Type B pancreatic cell (in vitro differentiated cells): ENCODE results near the gene ELAVL3. TPM values are rescaled to one million over a fixed set of nuclear protein-coding genes. Genes with fewer than 3 reads are reported as not detected.

Source experiments
- DNase-seq: peaks from one replicate; pipeline ENCODE4 v3.0.0; 2021; ENCODE audit warnings: mixed read lengths; ENCODE audit not compliant: unreplicated experiment; ENCODE audit errors: extremely low spot score
- H3K27ac Mint-ChIP-seq: 2 replicates; pipeline ENCODE4 v1.8.0; 2021; ENCODE audit warnings: mild to moderate bottlenecking, mixed read lengths
- H3K27me3 Mint-ChIP-seq: 2 replicates; pipeline ENCODE4 v1.8.0; 2021; ENCODE audit warnings: mixed read lengths
- H3K36me3 Mint-ChIP-seq: 2 replicates; pipeline ENCODE4 v1.8.0; 2021; ENCODE audit warnings: mixed read lengths
- H3K4me1 Mint-ChIP-seq: one replicate; pipeline ENCODE4 v1.8.0; 2021; ENCODE audit warnings: mixed read lengths; ENCODE audit not compliant: unreplicated experiment
- H3K4me3 Mint-ChIP-seq: 2 replicates; pipeline ENCODE4 v1.8.0; 2021; ENCODE audit warnings: mild to moderate bottlenecking, mixed read lengths
- H3K9me3 Mint-ChIP-seq: 2 replicates; pipeline ENCODE4 v1.8.0; 2021; ENCODE audit warnings: mixed read lengths
- long read RNA-seq: library from polyadenylated mRNA; unstranded; transcript quantifications from one replicate; pipeline ENCODE4 v2.0.0, GENCODE V29; 2020
- total RNA-seq: library from RNA; stranded (reverse); gene quantifications from 2 replicates; pipeline ENCODE4 v1.2.1, GENCODE V29; 2021; ENCODE audit warnings: low replicate concordance
- TF ChIP-seq, protein P1 (sequence below): fragments of 200-600 bp; sonication (generic); conservative IDR thresholded peaks from 2 replicates; pipeline ENCODE4 v1.5.0; 2021; ENCODE audit warnings: antibody characterized with exemption, mild to moderate bottlenecking

The ELAVL3 gene
- total RNA-seq: 1.7 and 3.3 TPM in 2 replicates
- long read RNA-seq: 0 reads

DNA sequence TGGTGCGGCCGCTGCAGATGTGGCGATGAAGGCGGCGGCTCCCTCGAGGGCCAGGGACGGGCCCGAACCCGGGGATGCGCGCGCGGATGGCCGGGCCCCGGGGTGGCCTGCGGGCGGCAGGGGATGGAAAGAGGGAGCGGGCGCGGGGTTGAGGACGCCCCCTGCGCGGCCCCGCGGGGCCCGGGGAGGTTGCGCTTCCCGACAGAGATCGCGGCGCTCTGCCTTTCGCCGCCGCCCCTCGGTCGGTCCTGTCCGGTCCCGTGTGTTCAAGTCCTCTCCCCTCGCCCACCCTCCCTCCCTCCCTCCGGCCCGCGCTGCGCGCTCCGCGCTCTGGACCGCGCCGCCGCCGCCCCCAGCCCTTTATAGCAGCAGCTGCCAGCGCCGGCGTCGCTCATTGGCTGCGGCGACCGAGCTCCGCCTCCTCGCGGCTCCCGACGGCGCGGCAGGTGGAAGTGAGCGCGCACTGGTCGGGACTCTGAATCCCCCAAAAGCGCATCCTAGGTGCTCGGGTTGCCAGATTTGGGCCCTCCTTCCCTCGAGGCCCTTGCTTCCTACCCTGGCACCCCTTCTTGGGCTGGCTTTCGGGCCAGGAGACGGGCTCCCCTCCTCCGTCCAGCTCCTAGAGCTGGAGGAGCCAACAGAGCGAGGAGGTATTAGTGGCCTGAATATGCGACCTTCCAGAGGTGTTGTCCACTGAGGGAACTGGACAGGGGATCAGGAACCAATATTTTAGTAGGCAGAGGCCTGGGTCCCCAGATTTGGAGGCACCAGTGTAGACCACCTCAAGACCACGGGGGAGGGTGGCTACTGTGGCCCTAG lies at the start of gene ELAVL3:
ELAVL3 (minus strand) TSS at position 332 of the 819 bp plus-strand sequence. CDS start 438 bp downstream, outside the sequence.
- Mint-ChIP-seq H3K27ac (no peak within 1 kb of the TSS), H3K4me3 (peak within 1 kb of the TSS; percentile 71), H3K27me3 (peaks cover 55% of the 10 kb centered on the region)

DNA sequence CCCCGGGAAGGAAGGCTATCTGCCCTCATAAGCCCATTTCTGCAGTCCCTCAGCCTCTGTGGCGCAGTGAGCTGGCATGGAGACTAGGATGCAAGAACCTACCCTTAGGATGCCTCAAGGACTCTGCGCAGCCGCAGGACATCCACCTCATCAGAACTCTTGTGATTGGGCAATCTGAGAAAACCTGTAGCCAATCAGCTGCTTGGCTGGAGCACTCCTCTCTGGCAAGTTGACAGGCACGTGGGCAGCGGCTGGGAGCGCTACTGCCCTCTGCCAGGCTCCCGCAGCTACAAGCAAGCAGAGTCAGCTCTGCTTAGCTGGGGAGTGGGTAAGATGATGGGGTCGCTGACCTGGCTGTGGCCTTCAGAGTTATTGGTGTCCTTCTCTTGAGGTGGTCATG lies 49.6 kb upstream of the ELAVL3 start:
- H3K9me3 Mint-ChIP-seq: no peaks in the 10 kb centered on the region
- no peak overlapping the region for H3K4me3 Mint-ChIP-seq
- no peak overlapping the region for H3K27ac Mint-ChIP-seq
- peaks cover 13% of the 10 kb centered on the region for H3K4me1 Mint-ChIP-seq
- TF ChIP-seq, protein P1, sequence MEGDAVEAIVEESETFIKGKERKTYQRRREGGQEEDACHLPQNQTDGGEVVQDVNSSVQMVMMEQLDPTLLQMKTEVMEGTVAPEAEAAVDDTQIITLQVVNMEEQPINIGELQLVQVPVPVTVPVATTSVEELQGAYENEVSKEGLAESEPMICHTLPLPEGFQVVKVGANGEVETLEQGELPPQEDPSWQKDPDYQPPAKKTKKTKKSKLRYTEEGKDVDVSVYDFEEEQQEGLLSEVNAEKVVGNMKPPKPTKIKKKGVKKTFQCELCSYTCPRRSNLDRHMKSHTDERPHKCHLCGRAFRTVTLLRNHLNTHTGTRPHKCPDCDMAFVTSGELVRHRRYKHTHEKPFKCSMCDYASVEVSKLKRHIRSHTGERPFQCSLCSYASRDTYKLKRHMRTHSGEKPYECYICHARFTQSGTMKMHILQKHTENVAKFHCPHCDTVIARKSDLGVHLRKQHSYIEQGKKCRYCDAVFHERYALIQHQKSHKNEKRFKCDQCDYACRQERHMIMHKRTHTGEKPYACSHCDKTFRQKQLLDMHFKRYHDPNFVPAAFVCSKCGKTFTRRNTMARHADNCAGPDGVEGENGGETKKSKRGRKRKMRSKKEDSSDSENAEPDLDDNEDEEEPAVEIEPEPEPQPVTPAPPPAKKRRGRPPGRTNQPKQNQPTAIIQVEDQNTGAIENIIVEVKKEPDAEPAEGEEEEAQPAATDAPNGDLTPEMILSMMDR: no peak
- no peak for DNase-seq
- H3K36me3 Mint-ChIP-seq: no peaks in the 10 kb centered on the region
- H3K27me3 Mint-ChIP-seq: no peaks in the 10 kb centered on the region

More for the DNA sequence above, at the start of gene ELAVL3:
- Mint-ChIP-seq H3K9me3 (no peaks in the 10 kb centered on the region), H3K36me3 (peaks cover 4% of the 10 kb centered on the region), H3K4me1 (peaks cover 4% of the 10 kb centered on the region)
- no peak for DNase-seq
- TF ChIP-seq, protein P1: peak; percentile 24

DNA sequence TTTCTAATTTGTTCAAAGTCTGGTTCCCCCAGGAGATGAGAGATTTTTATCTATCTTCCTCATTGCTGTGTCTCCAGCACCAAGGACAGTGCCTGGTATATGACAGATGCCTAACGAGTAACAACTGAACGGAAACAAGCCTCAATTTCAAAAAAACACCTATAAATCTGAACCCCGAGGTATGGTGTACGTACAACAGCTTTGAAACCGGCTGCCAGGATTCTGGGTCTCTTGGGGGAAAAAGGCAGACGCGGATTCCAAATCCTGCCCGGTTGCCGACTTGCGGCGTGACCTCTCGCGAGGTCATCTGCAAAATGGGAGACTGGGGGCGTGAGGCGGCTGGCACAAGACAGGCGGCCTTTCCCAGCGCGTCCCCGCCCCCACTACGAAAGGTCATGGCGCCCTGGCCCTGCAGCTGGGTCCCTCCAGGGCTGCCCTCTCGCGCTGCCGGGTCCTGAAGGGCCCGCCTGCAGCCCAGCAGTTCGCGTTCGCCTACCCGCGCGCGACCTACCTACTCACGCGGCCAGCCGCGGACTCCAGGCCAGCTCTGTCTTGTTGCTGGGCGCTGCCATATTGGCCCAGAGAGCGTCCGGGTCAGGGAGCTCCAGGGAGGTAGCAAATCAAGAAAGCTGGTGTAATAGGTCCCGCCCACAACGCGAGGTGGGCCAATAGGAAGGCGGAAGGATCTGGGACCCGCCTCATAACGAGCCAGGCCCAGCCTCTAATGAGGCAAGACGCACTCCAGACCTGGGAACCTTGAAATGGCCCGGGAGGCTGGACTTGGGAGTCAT lies 47.9 kb upstream of the ELAVL3 start, which contains the start of gene ECSIT:
ECSIT (minus strand) TSS at position 584 of the 791 bp plus-strand sequence. CDS start 9,964 bp downstream, outside the sequence.
- Mint-ChIP-seq H3K9me3 (no peaks in the 10 kb centered on the region), H3K4me1 (peaks cover 13% of the 10 kb centered on the region)

DNA sequence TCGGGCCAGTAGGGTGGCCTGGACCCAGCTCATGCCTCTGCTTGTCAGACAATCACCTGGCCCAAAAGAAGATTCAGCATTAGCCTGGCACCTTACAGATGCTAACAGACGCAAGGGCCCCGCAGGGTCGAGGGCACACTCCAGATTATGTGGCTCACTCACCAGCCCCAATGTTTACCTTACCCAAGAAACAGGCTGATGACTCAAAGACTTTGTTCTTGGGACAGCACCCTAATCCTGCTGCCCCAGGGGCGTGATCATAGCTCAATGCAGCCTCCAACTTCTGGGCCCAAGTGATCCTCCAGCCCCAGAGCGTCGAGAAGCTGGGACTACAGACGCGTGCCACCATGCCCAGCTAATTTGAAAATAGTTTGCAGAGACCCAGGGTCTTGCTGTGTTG lies 38.3 kb upstream of the ELAVL3 start:
- H3K4me1 Mint-ChIP-seq: no peaks in the 10 kb centered on the region
- TF ChIP-seq, protein P1: no peak
- H3K4me3 Mint-ChIP-seq: no peak overlapping the region
- no peak for DNase-seq
- H3K27ac Mint-ChIP-seq: no peak overlapping the region
- no peaks in the 10 kb centered on the region for H3K9me3 Mint-ChIP-seq
- peaks cover 4% of the 10 kb centered on the region for H3K36me3 Mint-ChIP-seq
- H3K27me3 Mint-ChIP-seq: no peaks in the 10 kb centered on the region

More for the DNA sequence above, 47.9 kb upstream of the ELAVL3 start, which contains the start of gene ECSIT:
- H3K27ac Mint-ChIP-seq: peak within 1 kb of the TSS; percentile 94
- peak; percentile 93 for DNase-seq
- no peaks in the 10 kb centered on the region for H3K27me3 Mint-ChIP-seq
- H3K36me3 Mint-ChIP-seq: no peaks in the 10 kb centered on the region
- TF ChIP-seq, protein P1: no peak
- H3K4me3 Mint-ChIP-seq: peak within 1 kb of the TSS; percentile 97

DNA sequence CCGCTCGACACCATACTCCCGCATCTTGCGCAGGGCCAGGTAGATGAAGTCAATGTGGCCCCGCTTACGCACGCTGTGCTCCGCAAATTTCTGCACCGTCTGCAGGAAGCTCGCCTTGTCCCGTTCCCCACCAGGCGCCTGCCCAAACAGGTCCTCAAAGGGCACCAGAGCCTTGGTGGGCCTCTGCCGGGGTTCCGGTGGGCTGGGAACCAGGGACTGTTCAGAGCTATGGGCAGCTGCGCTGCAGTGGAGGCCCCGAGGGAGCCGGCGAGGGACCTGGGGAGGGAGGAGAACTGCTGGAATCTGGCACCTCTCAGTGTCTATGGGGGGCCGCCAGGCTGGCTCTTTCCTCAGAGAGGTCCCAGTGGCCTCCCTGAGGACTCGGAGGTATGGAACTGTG lies 33.1 kb upstream of the ELAVL3 start:
- TF ChIP-seq, protein P1: no peak
- no peak for DNase-seq
- H3K9me3 Mint-ChIP-seq: no peaks in the 10 kb centered on the region
- no peaks in the 10 kb centered on the region for H3K36me3 Mint-ChIP-seq
- H3K27me3 Mint-ChIP-seq: no peaks in the 10 kb centered on the region
- no peaks in the 10 kb centered on the region for H3K4me1 Mint-ChIP-seq
- H3K27ac Mint-ChIP-seq: no peak overlapping the region
- no peak overlapping the region for H3K4me3 Mint-ChIP-seq
